NCI-H524 (cell line): ENCODE measurements around the gene NXPH2.
"Not testable (repeated sequence)": the region's sequence is repeated elsewhere in the genome, so short reads cannot be mapped to it uniquely, and the experiment has no call there.

Experiments
- DNase-seq, 2 experiments: peaks; one replicate each; lab custom pipeline; 2025; lab: John Stamatoyannopoulos, UW

NXPH2 gene

GRCh38 chr2:138711812-138712211 lies 68.4 kb downstream of the NXPH2 start:
- no peak for DNase-seq

- no peak for DNase-seq
Observed at GRCh38 chr2:138708682-138709241, 71.4 kb downstream of the NXPH2 start.

GRCh38 chr2:138707392-138708074 lies 72.7 kb downstream of the NXPH2 start:
- peak in 1 of 2 experiments; percentile 20 for DNase-seq

- DNase-seq: peak; percentile 80 to 97
Observed at GRCh38 chr2:138703242-138703641, 76.9 kb downstream of the NXPH2 start.

- DNase-seq: no peak
Observed at GRCh38 chr2:138700716-138701115, 79.5 kb downstream of the NXPH2 start.

- DNase-seq: no peak
Observed at GRCh38 chr2:138699421-138699820, 80.8 kb downstream of the NXPH2 start.

- DNase-seq: no peak
Observed at GRCh38 chr2:138698428-138698827, 81.8 kb downstream of the NXPH2 start.

- DNase-seq: no peak
Observed at GRCh38 chr2:138691667-138692066, 88.5 kb downstream of the NXPH2 start.

GRCh38 chr2:138689705-138690104 lies 90.5 kb downstream of the NXPH2 start:
- DNase-seq: no peak

GRCh38 chr2:138682163-138682562 lies 98.0 kb downstream of the NXPH2 start:
- DNase-seq: no peak

- no peak for DNase-seq
Observed at GRCh38 chr2:138677221-138677620, 103.0 kb downstream of the NXPH2 start.

- no peak for DNase-seq
Observed at GRCh38 chr2:138676619-138677021, 103.6 kb downstream of the NXPH2 start.

GRCh38 chr2:138671566-138671965 lies 108.6 kb downstream of the NXPH2 start:
- DNase-seq: no peak

- no peak for DNase-seq
Observed at GRCh38 chr2:138670734-138671133, 109.5 kb downstream of the NXPH2 start.

- no peak for DNase-seq
Observed at GRCh38 chr2:138665937-138666336, 114.3 kb downstream of the NXPH2 start.

GRCh38 chr2:138658187-138658894 lies 121.8 kb downstream of the NXPH2 start:
- DNase-seq: no peak

- DNase-seq: no peak
Observed at GRCh38 chr2:138654146-138654545, 126.0 kb downstream of the NXPH2 start.

- no peak for DNase-seq
Observed at GRCh38 chr2:138652378-138652777, 127.8 kb downstream of the NXPH2 start.

GRCh38 chr2:138649571-138649970 lies 130.6 kb downstream of the NXPH2 start:
- DNase-seq: no peak

- DNase-seq: no peak
Observed at GRCh38 chr2:138648606-138649005, 131.6 kb downstream of the NXPH2 start.

- DNase-seq: not testable (repeated sequence)
Observed at GRCh38 chr2:138644776-138645175, 135.4 kb downstream of the NXPH2 start.

GRCh38 chr2:138640921-138641676 lies 139.1 kb downstream of the NXPH2 start:
- DNase-seq: no peak

GRCh38 chr2:138637686-138638085 lies 142.5 kb downstream of the NXPH2 start:
- no peak for DNase-seq
